SK-N-DZ (cell line): ENCODE results near the gene GPC5.

Experiments
- DNase-seq: peaks from one replicate; pipeline ENCODE4 v3.0.0-alpha.2; 2015; ENCODE audit warnings: low spot score

The GPC5 gene

GRCh38 chr13:91962946-91963345 is 564.5 kb downstream of the GPC5 start:
- DNase-seq: no peak

- no peak for DNase-seq
Observed at GRCh38 chr13:91965511-91965910, 567.1 kb downstream of the GPC5 start.

DNA sequence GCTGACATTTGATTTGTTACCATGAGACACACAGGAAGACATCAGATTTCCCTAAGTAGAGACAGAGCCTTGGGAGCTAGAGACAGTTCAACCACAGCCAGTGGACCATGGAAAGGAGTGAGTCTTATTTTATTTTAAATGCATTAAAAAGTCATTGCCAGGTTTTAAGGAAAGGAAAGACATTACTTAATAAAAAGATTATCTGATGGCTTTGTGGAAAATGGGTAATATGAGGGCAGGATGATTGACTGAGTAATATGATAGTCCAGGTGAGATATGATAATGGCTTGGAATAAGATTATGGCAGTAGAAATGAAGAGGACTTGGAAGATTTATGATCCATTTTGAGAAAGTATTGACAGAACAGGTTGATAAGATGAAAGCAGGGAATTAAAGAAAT is 580.1 kb downstream of the GPC5 start:
- peak; percentile 94 for DNase-seq

- peak; percentile 28 for DNase-seq
Observed at GRCh38 chr13:91986761-91987483, 588.5 kb downstream of the GPC5 start.

- DNase-seq: peak; percentile 59
Observed at GRCh38 chr13:91988331-91988730, 589.9 kb downstream of the GPC5 start.

DNA sequence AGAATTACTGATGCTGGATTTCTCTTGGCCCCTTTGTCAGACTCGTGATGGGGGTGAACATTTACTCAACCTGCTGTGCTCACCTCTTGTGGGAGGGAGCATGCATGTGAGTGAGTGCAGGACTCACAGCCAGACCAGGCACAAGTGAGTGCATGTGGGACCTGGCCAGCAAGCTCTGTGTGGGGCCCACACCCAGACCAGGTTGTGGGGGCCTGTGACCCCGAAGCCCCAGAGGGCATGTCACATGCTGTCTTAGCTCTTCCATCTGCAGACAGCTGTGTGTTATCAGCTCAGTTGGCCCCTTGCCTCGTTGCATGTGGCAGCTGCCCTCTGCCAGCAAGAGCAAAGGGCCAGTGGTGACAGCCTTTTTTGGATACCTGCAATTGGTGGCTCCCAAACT is 614.4 kb downstream of the GPC5 start:
- DNase-seq: no peak

- no peak for DNase-seq
Observed at GRCh38 chr13:92017737-92018136, 619.3 kb downstream of the GPC5 start.

DNA sequence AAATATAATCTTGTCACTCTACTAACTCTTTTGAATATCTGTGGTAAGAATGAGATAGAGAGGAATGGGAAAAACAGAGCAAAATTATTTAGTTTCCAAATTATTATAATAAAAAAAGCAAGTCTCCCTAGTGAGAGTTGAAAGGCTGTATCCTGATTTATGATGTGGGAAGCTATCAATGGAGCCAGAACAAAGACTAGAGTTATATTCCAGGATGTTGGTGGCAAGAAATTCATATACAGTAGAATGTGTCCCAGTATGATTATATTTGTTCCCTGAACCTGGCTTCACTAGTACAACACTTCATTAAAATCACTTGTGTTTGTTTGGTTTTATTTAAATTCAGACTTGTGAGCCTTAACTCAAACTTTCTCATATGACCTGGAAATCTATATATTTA is 630.3 kb downstream of the GPC5 start:
- DNase-seq: no peak

- no peak for DNase-seq
Observed at GRCh38 chr13:92029641-92030040, 631.2 kb downstream of the GPC5 start.

- no peak for DNase-seq
Observed at GRCh38 chr13:92038905-92039304, 640.5 kb downstream of the GPC5 start.

GRCh38 chr13:92042522-92042921 is 644.1 kb downstream of the GPC5 start:
- no peak for DNase-seq

GRCh38 chr13:92044351-92044750 is 645.9 kb downstream of the GPC5 start:
- no peak for DNase-seq

- no peak for DNase-seq
Observed at GRCh38 chr13:92054389-92054788, 656.0 kb downstream of the GPC5 start.

- DNase-seq: peak; percentile 38
Observed at GRCh38 chr13:92074658-92075057, 676.2 kb downstream of the GPC5 start.

GRCh38 chr13:92097337-92097903 is 699.0 kb downstream of the GPC5 start:
- DNase-seq: no peak

DNA sequence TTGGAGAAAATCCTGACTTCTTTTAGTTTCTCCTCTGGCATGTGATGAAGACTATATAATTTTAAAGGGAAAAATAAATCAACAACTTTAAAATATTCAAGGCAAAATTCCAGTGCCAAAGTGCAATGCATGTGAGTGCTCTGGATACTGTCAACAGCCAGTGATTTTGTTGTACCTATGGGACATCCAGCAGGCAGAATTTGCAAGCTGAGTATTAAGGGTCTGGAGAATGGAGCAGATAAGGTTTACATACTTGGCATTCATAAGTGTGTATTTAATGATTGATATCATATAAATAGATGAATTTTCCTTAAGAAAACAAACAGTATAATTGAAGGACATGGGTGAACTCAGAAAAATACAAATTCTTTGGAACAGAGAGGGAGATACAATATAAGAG is 703.4 kb downstream of the GPC5 start:
- no peak for DNase-seq

DNA sequence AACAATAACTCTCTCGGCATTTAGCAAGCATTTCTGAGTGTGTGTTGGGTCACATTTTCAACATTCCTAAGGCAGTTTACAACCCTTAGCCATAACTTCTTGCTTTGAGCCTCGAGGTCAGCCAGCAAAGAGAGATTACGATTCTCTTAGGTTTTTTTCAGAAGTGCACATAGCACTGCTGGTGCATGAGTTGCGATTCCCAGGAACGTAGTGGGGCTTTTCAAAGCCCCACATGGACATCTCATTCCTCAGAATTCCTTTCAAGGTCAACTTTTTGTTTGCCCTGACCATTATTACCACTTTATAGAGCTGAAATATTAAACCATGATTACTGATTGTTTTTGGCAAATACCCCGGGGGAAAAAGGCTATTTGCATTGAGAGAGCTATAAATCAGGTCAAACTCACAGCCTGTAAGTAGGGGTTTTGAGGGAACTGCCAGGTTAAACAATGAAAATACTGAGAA is 705.3 kb downstream of the GPC5 start:
- DNase-seq: no peak

DNA sequence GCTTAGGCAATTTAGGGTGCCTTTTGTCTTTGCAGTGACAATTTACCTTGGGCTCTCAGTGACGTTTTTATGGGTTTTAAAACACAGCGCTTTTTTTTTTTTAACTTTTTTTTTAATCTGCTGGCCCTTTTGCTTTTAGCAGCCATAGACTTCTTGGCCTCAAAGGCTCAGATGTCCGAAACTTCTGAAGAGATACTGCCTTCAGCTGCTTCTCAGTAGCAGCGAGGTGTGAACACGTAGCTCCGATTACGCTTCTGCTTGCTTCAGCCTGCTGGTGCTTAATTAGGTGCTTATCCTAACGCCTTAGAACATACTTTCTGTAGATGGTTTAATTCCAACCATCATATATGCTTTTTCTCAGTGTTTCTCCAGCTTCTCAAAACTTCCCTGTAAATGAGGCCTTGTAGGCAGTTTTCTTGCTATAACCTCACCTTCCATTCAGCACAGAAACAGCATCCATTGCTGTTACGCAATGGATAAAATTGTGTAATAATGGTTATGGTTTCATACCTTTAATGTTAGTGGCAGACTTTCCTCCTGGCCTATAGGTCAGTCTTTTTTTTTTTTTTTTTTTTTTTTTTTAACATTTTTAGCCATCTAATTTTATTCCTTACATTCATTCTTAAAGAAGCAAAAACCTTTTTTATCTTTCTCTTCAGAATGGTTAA is 723.9 kb downstream of the GPC5 start:
- DNase-seq: no peak

DNA sequence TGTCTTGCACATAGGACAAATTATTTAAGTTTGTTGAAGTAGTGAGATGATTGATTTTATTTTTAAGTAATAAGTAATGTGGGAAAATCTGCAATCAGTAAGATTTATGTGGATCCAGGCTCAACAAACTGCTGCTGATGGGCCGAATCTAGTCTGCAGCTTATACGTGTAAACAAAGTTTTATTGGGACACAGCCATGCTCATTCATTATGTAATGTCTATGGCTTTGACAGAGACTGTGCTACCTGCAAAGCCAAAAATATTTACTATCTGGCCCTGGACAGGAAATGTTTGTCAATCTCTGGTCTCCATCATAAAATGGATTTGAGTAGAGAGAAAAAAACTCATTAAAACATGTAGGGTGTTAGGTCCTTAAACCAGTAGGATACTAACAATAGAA is 728.0 kb downstream of the GPC5 start:
- DNase-seq: no peak

DNA sequence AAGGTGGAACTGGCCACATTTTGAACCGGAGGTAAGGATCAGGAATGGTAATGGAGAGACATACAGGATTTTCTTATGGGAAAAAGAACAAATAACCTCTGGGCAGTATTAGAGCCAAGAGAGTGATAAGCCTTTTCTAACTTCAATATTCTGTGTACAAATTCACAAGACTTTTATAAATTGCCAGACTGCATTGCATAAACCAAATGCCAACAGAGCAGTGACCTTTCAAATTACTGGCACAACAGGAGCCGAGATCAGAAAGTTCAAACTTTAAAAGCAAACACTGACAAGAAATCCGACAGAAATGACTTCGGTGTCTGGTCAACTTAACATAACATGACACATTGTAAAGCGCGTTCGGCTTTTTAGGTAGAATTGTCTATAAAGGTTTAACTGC is 737.1 kb downstream of the GPC5 start:
- no peak for DNase-seq

- DNase-seq: no peak
Observed at GRCh38 chr13:92136449-92137155, 738.2 kb downstream of the GPC5 start.

- DNase-seq: no peak
Observed at GRCh38 chr13:92137520-92137919, 739.1 kb downstream of the GPC5 start.
